Hindlimb muscle (tissue), 1 donor: ENCODE data around the gene PLAC1. TPM values are rescaled to one million over a fixed set of nuclear protein-coding genes. Genes with fewer than 3 reads are reported as not detected.

Experiments used
- DNase-seq: peaks from one replicate; pipeline ENCODE4 v3.0.0-alpha.2; 2013
- polyA plus RNA-seq: library from polyadenylated mRNA; unstranded; fragments of 120-200 nt; gene quantifications from one replicate; pipeline ENCODE4 v1.2.1, GENCODE V29; 2013; ENCODE audit not compliant: insufficient read length

PLAC1 gene
- polyA plus RNA-seq, 1 donor, result 1.4 TPM

DNA sequence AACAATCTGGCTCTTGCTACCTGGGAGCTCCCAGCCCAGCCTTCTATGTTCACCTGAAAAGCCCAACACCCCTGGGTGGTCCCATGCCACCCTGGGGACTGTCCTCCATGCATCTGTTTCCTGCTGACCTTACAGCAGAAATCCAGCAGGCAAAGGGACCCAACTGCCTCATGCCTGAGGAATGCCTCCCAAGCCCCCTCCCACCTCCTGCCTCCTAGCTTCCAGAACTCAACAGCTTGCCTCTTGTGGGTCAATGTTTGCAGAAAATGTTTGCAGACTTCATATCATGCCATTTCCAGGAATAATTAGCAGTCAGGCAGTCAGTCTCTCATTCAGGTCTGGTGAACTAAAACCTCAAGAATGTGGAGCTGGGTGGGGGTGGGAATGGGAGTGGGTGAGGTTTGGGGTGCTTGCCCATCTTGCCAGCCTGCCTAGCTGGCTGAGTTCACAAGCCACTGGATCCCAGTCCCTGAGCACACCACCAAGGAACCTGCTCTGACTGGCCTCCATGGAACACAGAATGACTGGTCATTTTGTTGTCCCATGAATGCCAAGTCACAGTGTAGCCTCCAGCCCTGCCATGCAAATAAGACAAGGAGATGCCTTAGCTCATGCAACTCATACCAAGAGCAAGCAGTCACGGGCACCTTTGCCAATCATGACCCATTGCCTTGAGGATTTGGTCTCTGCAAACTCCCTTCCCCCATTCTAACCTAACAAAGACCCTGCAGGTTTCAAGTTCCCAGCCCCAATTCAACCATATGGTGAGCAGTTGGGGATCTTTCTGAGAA is 12.1 kb upstream of the PLAC1 start:
- no peak for DNase-seq

DNA sequence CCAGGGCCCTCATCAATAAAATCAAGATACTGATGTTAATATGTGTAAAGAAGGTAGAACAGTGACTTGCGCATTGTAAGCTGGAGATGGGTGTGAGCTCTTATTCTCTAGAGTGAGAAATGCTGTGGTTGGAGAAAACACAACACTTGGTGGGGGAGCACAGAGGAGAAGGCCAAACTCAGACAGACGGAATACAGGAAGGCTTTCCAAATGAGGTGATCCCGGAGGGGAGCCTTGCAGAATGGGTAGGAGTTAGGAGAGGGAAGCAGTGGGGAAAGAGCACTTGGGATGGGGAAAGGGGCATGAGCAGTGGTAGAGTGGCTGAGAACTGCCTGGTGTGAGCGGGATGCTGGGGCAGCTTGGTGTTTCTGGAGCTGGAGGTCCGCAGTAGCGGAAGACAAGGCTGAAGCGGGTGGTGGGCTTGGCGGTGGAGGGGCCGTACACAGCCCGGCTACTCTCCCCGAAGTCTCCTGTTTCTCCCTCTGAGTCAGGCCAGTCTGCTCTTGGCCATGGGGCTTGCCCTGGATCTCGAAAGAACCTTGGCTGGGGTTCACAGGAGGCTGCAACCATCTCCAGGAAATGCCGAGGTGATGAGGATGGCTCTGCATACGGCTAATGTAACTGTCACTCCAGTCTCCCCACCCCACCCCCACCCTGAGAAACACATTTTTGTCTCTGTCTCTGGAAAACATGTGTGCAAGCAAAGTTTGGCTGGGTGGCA is 11.3 kb upstream of the PLAC1 start:
- DNase-seq, result peak; percentile 53

DNA sequence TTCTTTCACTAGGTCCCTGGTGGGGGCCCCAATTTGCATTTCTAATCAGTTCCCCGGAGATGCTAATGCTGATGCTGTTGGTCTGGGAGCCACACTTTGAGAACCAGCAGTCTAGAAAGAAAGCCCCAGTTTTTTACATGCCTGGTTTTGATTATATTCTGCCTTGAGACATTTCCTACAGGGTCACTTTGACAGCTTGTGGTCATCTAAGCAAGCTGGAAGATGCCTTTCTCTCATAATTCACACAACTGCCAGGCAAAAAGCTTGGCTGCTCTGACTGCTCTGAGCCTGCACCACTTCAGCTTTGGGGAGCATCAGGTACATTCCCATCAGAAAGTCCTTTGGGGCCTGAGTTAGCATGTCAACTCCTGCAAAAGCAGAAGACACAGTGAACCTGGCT is 5.9 kb upstream of the PLAC1 start:
- DNase-seq, result no peak

DNA sequence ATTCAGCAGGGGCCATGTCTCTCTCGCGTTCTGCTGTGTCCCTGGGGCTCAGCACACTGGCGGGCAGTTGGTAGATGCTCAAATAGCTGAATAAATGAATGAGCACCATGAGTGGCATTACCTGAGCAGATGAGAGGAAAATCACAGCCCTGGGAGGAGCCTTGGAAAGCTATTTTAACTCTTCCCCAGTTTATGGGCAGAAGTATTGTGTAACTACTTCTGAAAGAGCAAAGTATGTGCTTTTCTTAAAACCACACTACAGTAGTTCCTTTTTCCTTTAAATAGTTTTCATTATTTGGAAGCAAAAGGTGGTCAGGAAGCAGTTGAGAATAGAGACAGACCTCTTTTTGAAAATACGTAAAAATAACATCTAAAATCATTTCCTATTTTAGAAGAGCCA is 3.0 kb upstream of the PLAC1 start:
- DNase-seq, result no peak

DNA sequence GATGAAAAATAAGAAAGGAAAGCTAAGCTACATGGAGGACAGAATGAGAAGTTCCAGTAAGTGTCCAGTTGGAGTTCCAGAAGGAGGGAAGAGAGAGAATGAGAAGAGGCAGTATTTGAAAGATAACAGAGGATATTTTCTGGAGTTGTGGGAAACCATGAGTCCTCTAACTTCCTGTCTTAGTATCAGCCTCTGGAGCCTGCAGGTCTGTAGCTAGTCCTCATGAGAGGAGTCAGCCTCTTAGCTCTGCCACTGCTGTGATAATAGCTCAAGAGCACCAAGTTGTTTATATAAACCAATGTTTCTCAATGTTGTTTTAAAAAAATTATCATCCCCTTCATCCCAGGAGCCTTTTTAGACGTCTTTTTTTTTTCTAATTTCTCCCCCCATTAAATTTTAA is 2.4 kb upstream of the PLAC1 start:
- DNase-seq, result no peak

DNA sequence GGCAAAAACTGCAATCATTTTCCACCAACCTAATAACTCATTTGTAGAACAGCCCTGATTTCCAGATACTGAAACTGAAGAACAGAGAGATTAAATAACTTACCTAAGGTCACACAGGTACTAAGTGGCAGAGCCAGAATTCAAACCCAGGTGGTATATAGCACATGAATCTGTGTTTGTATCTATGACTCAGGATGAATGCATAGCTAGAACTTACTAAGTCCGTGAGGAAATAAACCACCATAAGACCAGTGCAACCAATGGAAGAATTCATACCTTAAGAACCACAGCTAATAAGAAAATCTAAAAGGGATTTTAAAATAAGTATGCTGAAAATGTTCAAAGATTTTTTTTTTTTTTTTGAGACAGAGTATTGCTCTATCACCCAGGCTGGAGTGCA is 1.5 kb upstream of the PLAC1 start:
- DNase-seq, result no peak

DNA sequence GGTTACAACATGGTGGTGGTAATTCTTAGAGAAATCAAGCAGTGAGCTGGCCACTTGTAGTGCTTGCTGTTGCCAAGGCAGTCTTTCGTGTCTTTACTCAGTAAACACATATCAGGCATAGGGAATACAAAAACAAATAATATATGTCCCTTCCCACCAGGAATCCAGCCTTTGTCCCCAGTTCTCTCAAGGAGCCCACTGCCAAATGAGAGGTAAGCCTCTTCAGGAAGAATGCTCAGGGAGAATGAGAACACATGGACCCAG is 421 bp upstream of the PLAC1 start:
- DNase-seq, result no peak

DNA sequence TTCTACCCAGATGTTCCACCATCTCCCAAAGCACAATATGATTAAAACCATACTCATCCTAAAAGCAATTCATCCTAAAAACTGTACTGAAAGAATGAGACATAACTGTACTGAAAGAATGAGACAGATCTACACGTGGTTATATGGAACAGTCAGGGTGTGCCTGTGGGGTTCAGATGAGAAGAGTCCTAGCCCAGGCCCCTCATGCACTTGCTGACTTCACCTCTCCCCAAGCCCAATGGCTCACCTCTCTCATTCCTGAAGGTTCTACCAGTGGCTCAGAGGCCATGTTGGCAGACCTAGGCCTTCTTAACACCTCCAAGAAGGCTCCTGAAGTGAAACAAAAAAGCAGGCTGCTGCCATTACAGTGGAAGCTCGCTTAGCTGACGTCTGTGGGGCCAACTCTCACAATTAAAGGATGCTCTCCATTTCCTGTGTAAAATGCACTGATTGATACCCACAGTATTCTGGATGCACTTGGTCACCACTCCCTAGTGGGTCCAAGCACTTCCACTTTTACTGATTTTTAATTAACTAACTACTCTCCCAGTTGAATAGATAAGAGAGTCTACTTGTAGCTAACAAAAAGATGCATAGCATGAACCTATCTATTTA is 3.8 kb downstream of the PLAC1 start:
- DNase-seq, result no peak

DNA sequence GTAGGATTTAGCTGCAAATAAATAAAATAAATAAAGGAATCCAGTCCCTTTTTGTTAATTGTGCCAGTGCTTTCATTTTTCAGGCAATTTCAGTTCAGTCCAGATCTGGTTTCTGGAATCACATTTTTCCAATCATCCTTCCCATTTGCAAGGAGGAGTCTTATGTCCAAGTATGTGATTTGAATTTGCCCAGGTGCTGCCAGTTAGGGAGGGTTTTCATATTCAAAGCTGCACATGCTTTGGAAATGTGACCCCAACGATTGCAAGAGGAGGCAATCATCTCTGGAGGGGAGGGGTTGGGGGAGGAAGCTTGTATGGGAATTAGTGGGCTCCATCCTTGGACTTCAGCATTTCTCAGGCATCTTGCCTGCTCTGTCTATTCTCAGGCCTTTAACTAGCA is 4.4 kb downstream of the PLAC1 start:
- peak; percentile 28 for DNase-seq

DNA sequence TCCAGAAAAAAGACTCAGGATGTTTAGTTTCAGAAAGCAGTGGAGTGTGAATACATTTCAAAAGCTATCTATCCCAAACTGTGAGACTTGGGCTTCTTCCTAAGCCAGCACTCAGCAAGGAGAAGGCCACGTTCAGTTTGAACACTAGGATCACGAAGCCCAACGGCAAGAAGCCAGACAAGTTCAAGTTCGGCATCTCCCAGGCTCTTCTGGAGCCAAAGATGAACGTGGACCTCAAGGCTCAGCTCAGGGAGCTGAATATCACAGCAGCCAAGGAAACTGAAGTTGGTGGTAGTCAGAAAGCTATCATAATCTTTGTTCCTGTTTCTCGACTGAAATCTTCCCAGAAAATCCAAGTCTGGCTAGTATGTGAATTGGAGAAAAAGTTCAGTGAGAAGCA is 7.6 kb downstream of the PLAC1 start:
- peak; percentile 49 for DNase-seq

DNA sequence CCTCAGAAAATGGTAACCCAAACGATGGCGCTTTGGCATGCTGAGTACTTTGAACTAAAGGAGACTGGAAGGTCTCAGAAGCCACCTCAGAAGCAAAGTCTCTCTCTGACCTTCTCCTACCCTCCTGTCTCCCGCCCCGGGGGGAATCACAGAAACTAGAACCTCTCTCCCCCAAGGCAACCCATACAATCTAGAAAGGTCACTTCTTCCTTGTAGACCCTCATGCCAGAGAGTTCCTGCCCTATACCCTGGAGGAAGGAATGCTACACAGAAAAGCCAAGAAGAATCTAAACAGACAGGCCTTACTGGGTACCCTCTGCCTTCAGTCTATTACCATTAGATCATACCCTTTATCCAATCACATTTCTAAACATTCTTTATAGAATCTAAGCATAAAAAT is 8.5 kb downstream of the PLAC1 start:
- DNase-seq, result no peak

DNA sequence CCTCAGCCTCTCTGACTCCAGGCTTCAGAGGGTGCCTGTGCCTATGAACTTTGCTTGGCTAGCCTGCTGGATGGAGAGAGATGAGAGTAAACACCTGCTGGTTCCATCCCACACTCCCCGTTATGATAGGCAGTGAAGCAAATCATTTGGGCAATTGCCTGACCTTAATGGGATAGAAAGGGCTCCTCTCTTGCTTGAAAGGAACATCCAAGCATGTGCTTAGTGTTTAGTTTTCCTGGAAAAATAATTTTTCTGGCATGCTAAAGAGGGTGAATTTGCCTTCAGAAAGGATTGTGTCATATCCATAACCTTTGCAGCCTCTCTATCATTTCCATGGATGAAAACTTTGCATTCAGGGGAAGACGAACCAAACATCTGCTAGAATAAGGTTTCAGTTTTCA is 10.8 kb downstream of the PLAC1 start:
- DNase-seq, result no peak

DNA sequence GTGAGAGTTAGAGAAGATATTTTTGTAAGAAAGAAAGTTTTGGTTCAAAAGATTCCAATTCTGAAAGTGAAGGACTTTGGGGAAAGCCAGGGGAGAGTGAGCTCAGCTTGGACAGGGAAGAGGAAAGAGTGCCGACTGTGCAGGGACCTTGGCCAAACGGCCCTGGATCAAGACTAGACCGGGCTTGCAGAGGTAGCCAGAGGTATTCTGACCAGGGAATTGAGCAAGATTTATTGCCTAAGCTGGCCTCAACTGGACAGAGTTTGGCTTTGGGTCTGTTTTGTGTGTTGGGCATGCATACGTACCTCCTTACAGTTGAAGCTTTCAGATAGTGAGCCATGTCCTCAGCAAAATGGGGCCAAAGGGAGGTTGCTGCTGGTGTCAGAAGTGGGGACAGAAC is 11.6 kb downstream of the PLAC1 start:
- DNase-seq, result peak; percentile 56

DNA sequence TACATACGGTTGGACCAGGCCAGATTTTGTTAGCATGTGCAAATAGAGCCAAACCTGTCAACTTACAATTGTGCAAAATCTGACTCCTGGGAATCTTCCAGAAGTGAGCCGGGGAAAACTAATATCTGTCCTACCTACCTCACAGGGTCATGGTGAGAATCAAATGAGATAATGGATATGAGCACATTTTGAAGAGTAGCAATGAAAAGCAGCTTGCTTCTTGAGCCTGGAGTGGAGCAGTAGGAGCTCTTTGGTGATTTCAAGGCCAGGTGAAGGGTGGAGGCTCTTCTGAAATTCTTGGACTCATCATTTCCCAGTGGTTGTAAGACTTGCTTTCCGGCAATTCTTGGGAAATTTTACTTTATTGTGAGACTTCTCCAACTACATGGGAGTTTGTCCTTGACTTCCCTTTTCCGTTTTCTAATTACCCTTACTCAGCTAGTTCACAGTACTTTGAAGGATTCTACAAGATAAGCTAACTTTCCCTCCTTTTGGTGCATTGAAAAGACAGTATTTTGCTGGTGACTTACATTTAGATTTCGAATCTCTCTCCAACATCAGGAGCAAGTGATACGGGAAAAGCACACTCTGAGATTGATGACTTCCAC is 12.2 kb downstream of the PLAC1 start:
- no peak for DNase-seq

DNA sequence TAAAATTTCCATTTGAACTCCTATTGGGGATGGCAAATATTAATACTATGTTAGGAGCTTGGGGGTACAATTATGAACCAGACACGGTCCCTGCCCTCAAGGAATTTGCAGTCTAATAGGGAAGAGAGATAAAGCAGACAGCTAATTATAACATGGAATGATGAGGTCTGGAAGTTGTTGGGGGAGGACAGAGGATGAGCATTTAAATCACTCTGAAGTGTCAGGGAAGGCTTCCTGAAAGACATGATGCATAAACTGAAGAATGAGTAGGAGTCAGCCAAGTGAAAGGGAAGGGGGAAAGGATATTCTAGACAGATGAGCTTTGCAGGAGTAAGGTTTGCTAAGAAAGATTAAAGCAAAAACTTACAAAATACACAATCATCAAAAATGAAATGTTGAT is 15.9 kb downstream of the PLAC1 start:
- DNase-seq, result no peak

DNA sequence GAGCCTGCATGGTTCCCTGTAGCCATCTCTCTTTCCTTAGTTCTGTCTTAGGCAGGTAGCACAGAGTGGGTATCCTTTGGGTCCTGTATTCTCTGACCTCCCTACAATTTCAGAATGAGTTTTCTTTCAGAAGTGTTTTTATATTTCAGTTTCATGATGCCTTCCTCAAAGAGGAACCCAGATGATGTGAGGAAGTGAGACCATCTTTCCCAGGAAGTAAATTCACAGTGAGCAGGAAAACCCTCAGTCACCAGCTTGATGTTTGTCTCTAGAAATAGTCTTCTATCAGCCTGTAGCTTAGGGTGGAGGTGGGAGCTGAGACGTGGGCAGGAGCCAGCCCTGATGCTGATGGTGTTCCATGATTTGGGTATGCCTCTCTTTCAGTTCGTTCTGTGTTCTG is 16.9 kb downstream of the PLAC1 start:
- no peak for DNase-seq

DNA sequence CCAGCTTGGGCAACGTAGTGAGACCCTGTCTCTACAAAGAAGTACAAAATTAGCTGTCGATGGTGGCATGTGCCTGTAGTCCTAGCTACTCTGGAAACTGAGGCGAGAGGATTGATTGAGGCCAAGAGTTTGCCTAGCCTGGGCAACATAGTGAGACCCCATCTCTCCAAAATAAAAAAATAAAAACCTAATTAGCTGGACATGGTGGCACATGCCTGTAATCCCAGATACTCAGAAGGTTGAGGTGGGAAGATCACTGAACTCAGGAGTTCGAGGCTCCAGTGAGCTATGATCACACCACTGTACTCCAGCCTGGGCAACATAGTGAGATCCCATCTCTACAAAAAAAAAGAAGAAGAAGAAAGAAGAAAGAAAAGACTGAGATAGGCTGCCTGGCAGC is 17.4 kb downstream of the PLAC1 start:
- DNase-seq, result no peak

DNA sequence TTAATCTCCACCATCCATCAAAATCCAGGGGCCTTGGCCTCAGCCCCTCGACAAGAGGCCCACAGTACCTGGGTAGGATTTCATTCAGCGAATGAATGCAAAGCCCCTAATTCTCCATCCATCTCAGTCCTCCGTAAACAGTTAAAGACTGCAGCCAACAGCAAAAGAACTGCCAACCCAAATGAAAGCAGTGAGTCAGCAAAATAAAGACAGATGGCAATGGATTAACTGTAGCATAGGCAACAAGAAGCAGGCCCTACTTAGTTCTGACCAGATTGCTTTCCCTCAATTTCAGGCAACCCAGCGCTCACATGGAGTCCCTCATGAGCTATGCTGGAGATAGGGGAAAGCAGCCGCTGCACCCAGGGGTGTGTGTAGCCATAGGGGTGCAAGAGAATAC is 21.4 kb downstream of the PLAC1 start:
- DNase-seq, result peak; percentile 36

DNA sequence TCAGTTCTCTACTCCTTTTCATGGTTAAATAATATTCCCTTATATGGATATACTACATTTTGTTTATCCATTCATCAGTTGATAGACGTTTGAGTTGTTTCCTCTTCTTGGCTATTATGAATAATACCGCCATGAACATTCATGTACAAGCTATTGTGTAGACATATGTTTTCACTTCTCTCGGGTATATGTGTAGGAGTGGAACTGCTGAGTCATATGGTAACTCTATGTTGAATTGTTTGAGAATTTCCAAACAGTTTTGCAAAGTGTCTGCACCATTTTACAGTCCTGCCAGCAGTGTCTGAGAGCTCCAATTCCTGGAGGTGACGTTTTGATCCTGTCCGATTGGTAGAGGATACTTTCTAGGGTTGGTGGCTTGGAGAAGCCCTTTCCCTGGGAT is 23.6 kb downstream of the PLAC1 start:
- DNase-seq, result no peak

DNA sequence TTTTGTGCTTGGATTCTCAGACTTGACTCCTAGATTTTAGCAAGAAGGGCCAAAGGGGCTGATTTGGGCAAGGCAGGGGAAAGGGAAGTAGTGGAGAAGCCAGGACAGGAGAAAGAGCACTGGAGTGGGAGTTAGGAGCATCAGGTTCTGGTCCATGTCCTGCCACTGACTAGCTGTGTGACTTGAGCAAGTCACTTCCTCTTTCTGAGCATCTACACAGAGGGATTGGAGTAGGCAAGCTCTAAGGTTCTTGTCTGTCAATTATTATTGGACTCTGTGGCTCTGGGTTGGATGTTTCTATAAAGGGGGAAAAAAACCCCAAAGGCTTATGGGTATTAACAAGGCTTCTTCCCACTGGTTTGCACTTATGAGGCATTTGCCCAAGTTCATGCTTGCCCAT is 24.4 kb downstream of the PLAC1 start:
- DNase-seq, result no peak

DNA sequence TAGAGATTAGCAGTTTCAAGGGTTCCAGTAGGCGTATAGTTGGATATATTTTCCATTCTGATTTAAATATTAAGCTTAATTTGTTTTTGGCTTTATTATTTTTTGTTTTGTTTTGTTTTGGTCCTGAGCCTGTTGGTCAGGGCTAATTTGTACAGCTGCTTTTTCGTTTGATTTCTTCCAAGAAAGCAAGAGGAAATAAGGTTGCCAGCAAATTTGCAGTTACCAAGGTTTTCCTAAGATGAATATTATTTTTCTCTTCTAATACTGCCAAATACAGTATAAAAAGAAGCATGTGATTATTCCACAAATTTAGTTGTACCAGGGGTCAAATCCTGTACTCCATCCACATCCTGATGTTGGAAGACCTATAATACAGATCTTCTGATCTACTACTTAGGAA is 24.9 kb downstream of the PLAC1 start:
- DNase-seq, result peak; percentile 46

DNA sequence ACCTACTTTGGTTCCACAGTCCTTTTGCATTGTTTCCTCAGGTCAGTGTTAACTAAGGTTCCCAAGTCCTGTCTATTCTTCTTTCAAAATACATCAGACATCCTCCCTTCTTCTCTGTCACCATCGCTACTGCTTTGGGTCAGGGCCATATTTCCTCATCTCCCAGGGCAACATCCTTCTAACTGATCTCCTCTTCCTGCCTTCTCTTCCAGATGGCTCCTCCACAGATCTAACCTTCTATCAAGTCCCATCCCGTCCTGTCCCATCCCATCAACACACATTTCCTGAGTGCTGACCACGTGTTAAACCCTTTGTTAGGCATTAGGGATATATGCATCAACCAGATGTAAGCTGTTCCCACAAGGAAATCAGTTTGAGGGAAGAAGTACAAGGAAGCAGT is 25.9 kb downstream of the PLAC1 start:
- no peak for DNase-seq

DNA sequence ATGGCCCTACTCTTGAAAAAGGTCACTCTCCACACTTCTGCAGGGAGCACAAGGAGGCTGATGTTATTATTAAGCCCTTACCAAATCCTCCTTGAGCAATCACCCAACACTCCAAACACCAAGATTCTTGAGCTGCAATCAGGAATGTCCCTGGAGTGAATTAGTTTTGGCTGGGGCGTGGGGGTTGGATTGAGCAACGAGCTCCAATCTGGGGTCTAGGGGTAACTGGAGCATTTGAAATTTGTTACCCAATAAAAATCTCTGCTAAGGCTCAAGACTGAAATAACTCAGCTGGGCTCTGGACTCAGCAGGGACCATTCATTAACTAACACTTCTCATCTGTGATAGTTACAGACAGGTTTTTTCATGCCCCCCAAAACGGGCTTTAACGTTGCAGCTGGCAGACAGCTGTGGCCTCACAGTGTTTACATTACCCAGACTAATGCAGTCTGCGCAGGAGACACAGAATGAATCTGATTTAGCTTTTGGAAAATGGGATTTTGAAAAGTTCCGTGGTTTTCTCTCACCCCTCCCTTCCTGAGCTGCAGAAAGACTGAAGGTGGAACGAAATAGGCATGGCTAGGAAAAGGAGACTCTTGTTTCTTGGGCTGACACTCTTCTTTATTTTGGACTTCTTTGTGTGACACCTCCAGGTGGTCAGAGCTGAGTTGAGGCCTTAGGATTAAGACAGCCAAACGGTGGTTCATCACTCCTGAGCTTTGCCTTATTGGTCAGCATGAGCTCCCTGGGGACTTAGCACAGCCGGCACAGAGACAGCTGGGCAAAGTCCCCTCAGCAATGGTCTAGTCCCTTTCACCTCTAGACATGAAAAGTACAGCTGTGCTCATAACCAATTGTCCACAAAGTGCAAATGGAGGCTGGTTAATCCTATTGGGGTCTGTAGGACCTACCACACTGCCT is 26.6 kb downstream of the PLAC1 start:
- no peak for DNase-seq
